OCI-LY1 (cell line): ENCODE results near the gene RAPGEF2.
"Not testable (repeated sequence)": the region's sequence is repeated elsewhere in the genome, so short reads cannot be mapped to it uniquely, and the experiment has no call there.

Experiments used
- H2AFZ ChIP-seq: fragments of 200-600 bp; sonication (generic), shearing (Covaris generic); 2 replicates; pipeline ENCODE4 v1.6.0; 2014; ENCODE audit warnings: antibody characterized with exemption, mild to moderate bottlenecking, low read length
- H3F3A ChIP-seq: fragments of 200-600 bp; sonication (generic), shearing (Covaris generic); 2 replicates; pipeline ENCODE4 v1.6.0; 2014; ENCODE audit warnings: mild to moderate bottlenecking, antibody characterized with exemption, low read length, moderate library complexity; ENCODE audit not compliant: insufficient read depth
- H3K27ac ChIP-seq: fragments of 200-600 bp; sonication (generic); 2 replicates; pipeline ENCODE4 v1.5.1; 2014; ENCODE audit warnings: low read length, mixed run types, mild to moderate bottlenecking, low read depth; ENCODE audit not compliant: poor library complexity, severe bottlenecking
- H3K27me3 ChIP-seq: fragments of 200-600 bp; sonication (generic); 2 replicates; pipeline ENCODE4 v1.6.0; 2014; ENCODE audit warnings: antibody characterized with exemption, mild to moderate bottlenecking, low read length, moderate library complexity; ENCODE audit not compliant: insufficient read depth
- H3K36me3 ChIP-seq: fragments of 200-600 bp; sonication (generic); 2 replicates; pipeline ENCODE4 v1.6.1; 2014; ENCODE audit warnings: mild to moderate bottlenecking, antibody characterized with exemption, low read length, moderate library complexity, mixed read lengths; ENCODE audit not compliant: insufficient read depth
- H3K4me1 ChIP-seq: fragments of 200-600 bp; sonication (generic); 2 replicates; pipeline ENCODE4 v1.5.1; 2014; ENCODE audit warnings: mild to moderate bottlenecking, low read length, moderate library complexity; ENCODE audit not compliant: insufficient read depth, severe bottlenecking
- H3K4me2 ChIP-seq: fragments of 200-600 bp; sonication (generic), shearing (Covaris generic); 2 replicates; pipeline ENCODE4 v1.6.1; 2014; ENCODE audit warnings: low read length
- H3K4me3 ChIP-seq: fragments of 200-600 bp; sonication (generic); 2 replicates; pipeline ENCODE4 v1.5.1; 2014; ENCODE audit warnings: low read length, low read depth, mild to moderate bottlenecking, mixed read lengths; ENCODE audit not compliant: poor library complexity, severe bottlenecking
- H3K79me2 ChIP-seq: fragments of 200-600 bp; shearing (Covaris generic); 2 replicates; pipeline ENCODE4 v1.6.1; 2016; ENCODE audit warnings: mixed run types, low read length, mixed read lengths; ENCODE audit not compliant: insufficient read depth
- H3K9ac ChIP-seq: fragments of 200-600 bp; sonication (generic), shearing (Covaris generic); 2 replicates; pipeline ENCODE4 v1.6.1; 2014; ENCODE audit warnings: mild to moderate bottlenecking, low read length, mixed read lengths
- H3K9me2 ChIP-seq: fragments of 200-600 bp; sonication (generic), shearing (Covaris generic); 2 replicates; pipeline ENCODE4 v1.6.1; 2014; ENCODE audit warnings: low read depth, mild to moderate bottlenecking, low read length, mixed read lengths
- H3K9me3 ChIP-seq: fragments of 200-600 bp; shearing (Covaris generic); 2 replicates; pipeline ENCODE4 v1.6.1; 2014; ENCODE audit warnings: low read length, mixed read lengths
- H4K20me1 ChIP-seq: fragments of 200-600 bp; sonication (generic), shearing (Covaris generic); 2 replicates; pipeline ENCODE4 v1.6.0; 2016; ENCODE audit warnings: mild to moderate bottlenecking, low read length; ENCODE audit not compliant: insufficient read depth
- EZH2 ChIP-seq: fragments of 200-600 bp; sonication (generic), shearing (Covaris generic); IDR thresholded peaks from 2 replicates; pipeline ENCODE4 v1.8.0; 2017; ENCODE audit warnings: borderline replicate concordance, mixed run types, mild to moderate bottlenecking, antibody characterized with exemption, low read length, moderate library complexity, mixed read lengths
- TF ChIP-seq, protein P1 (sequence below): fragments of 200-600 bp; sonication (generic), shearing (Covaris generic); IDR thresholded peaks from 2 replicates; pipeline ENCODE4 v1.5.1; 2017; ENCODE audit warnings: mild to moderate bottlenecking, antibody characterized with exemption, low read length, moderate library complexity, mixed read lengths

Gene RAPGEF2

DNA sequence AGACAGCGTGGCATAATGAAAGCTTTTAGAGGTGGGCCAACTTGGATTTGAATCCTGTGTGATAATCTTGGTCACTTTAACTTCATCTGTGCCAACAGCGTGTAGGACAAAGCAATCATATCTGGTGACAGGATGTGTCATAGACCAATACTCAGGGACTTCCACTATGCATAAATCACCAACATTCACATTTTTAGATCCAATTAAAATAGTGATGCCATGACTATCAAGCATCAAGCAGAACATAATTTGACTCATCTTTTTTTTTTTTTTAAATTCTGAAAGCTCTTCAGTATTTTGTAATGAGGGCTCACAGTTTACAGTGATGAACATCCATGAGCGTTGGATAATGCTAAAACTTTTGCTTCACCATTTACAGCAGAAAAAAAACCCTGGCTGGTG is 27.3 kb upstream of the RAPGEF2 start:
- Histone ChIP-seq H3K4me2 (no peak overlapping the region), H3K4me3 (no peak overlapping the region), H2AFZ (no peak overlapping the region)

DNA sequence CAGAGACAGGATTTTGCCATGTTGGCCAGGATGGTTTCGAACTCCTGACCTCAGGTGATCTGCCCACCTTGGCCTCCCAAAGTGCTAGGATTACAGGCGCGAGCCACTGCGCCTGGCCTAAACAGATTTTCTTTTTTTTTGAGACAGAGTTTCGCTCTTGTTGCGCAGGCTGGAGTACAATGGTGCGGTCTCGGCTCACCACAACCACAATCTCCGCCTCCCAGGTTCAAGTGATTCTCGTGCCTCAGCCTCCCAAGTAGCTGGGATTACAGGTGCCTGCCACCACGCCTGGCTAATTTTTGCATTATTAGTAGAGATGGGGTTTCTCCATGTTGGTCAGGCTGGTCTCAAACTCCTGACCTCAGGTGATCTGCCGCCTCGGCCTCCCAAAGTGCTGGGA is 25.9 kb upstream of the RAPGEF2 start:
- H3K9me3 ChIP-seq, H3K4me3 ChIP-seq, H4K20me1 ChIP-seq, H3K36me3 ChIP-seq, H3K27me3 ChIP-seq, H3K9ac ChIP-seq, H3K79me2 ChIP-seq, H2AFZ ChIP-seq, H3F3A ChIP-seq, H3K4me1 ChIP-seq, H3K9me2 ChIP-seq, H3K27ac ChIP-seq, H3K4me2 ChIP-seq: not testable (repeated sequence)

More for the DNA sequence above, 27.3 kb upstream of the RAPGEF2 start:
- Histone ChIP-seq H3K9me3 (no peaks in the 10 kb centered on the region), H3F3A (no peaks in the 10 kb centered on the region), H3K27me3 (no peaks in the 10 kb centered on the region), H4K20me1 (no peaks in the 10 kb centered on the region), H3K9ac (no peak overlapping the region), H3K36me3 (no peaks in the 10 kb centered on the region), H3K9me2 (no peaks in the 10 kb centered on the region), H3K4me1 (no peaks in the 10 kb centered on the region), H3K79me2 (no peaks in the 10 kb centered on the region), H3K27ac (no peak overlapping the region)
- TF ChIP-seq EZH2, result no peak

DNA sequence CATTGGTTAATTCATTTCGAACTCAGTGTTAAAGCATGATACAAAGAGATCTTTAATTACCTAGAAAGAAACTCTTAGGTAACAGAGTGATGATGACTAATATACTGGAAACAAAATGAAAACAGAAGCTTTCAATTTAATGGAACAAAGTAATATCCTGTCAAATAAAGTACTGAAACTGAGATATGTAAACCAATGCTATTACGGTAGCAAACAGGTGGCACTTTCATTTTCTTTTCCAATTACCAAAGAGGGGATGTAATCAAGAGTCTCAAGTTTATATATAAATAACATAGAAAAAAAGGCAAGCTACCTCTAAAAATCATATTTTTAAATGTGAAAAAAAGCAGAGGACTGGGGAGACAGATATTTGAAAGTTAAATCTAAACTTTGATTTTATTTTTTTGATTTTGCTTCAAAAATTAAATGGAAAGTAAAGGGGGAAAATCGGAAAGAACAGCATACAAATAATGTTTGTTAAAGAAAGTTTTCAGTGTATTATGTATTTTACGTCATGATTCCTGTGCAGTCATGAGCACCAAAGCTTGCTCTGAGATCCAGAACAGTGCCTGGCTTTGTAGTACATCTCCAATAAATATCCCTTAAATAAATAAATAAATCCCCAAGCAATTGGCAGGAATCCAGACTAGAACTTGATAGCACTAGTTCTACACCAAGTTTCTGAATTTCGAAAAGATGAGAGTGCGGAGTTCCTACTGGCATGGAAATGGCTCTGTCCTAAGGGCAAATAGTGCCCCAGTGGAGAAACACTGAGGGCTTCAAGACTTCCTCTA is 25.0 kb upstream of the RAPGEF2 start:
- Histone ChIP-seq H3F3A (no peaks in the 10 kb centered on the region), H3K9me3 (no peaks in the 10 kb centered on the region), H3K27me3 (no peaks in the 10 kb centered on the region), H3K4me2 (no peak overlapping the region), H3K4me3 (no peak overlapping the region), H3K9ac (no peak overlapping the region), H4K20me1 (no peaks in the 10 kb centered on the region), H3K36me3 (no peaks in the 10 kb centered on the region), H3K4me1 (no peaks in the 10 kb centered on the region), H3K9me2 (no peaks in the 10 kb centered on the region), H2AFZ (no peak overlapping the region), H3K27ac (no peak overlapping the region), H3K79me2 (no peaks in the 10 kb centered on the region)
- no peak for TF ChIP-seq EZH2
- TF ChIP-seq, protein P1, sequence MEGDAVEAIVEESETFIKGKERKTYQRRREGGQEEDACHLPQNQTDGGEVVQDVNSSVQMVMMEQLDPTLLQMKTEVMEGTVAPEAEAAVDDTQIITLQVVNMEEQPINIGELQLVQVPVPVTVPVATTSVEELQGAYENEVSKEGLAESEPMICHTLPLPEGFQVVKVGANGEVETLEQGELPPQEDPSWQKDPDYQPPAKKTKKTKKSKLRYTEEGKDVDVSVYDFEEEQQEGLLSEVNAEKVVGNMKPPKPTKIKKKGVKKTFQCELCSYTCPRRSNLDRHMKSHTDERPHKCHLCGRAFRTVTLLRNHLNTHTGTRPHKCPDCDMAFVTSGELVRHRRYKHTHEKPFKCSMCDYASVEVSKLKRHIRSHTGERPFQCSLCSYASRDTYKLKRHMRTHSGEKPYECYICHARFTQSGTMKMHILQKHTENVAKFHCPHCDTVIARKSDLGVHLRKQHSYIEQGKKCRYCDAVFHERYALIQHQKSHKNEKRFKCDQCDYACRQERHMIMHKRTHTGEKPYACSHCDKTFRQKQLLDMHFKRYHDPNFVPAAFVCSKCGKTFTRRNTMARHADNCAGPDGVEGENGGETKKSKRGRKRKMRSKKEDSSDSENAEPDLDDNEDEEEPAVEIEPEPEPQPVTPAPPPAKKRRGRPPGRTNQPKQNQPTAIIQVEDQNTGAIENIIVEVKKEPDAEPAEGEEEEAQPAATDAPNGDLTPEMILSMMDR, result no peak

DNA sequence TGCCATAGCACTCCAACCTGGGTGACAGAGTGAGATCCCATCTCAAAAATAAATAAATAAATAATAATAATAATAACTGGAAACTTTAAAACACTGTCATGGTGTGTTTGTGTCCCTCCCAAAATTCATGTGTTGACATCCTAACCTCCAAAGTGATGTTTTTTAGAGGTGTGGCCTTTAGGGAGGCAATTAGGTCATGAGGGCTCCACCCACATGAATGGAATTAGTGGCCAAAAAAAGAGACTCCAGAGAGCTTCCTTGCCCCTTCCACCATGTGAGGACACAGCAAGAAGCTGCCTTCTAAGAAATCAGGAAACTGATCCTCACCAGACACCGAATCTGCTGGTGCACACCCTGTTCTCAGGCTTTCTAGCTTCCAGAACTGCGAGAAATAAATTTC is 23.8 kb upstream of the RAPGEF2 start:
- Histone ChIP-seq H3K79me2 (no peaks in the 10 kb centered on the region), H3K9ac (no peak overlapping the region), H3K27me3 (no peaks in the 10 kb centered on the region), H3K4me2 (no peak overlapping the region), H3K36me3 (no peaks in the 10 kb centered on the region), H3K27ac (no peak overlapping the region), H3K4me3 (no peak overlapping the region), H3K4me1 (no peaks in the 10 kb centered on the region), H3F3A (no peaks in the 10 kb centered on the region), H3K9me3 (no peaks in the 10 kb centered on the region), H4K20me1 (no peaks in the 10 kb centered on the region), H3K9me2 (no peaks in the 10 kb centered on the region), H2AFZ (no peak overlapping the region)
- TF ChIP-seq, protein P1, result no peak
- TF ChIP-seq EZH2, result no peak
